ENCODE data around the gene GRM1. TPM values are rescaled to one million over a fixed set of nuclear protein-coding genes. Genes with fewer than 3 reads are reported as not detected.

The GRM1 gene
- under 0.01 TPM in 2 replicates for total RNA-seq

DNA sequence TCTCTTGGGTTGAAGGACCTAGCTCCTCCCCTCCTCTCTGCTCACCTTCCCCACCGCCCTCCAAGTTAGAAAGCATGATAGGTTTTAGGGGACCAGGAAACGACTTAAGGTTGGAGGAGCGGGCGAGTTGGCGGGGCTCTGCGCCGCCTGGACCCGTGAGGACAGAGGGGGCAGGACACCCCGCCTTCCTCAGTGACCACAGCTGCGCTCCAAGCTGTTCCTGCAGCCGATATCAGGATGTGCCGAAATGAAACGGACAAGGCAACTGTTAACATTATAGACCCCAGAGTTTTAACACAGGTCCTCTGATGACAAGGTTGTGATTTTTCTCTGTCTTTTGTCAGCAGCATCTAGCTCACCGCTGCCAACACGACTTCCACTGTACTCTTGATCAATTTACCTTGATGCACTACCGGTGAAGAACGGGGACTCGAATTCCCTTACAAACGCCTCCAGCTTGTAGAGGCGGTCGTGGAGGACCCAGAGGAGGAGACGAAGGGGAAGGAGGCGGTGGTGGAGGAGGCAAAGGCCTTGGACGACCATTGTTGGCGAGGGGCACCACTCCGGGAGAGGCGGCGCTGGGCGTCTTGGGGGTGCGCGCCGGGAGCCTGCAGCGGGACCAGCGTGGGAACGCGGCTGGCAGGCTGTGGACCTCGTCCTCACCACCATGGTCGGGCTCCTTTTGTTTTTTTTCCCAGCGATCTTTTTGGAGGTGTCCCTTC is at the start of gene GRM1:
TSS of gene GRM1 (plus strand) at position 212 of the 722 bp plus-strand sequence. CDS start at position 668, 456 bp downstream.

Other genes starting within 250 kb of the GRM1 start
- gene FBXO30, start 214.3 kb upstream of the GRM1 start, total RNA-seq, result 11.8 and 21.5 TPM in 2 replicates
- gene SHPRH, start 64.7 kb upstream of the GRM1 start, total RNA-seq, result 10.4 and 20.3 TPM in 2 replicates